Nephron progenitor cell (in vitro differentiated cells): ENCODE data around the gene OXLD1.

ENCODE experiments used
- DNase-seq: peaks from one replicate; pipeline ENCODE4 v3.0.0; 2021
- H3K27ac Mint-ChIP-seq: 2 replicates; pipeline ENCODE4 v1.8.0; 2021; ENCODE audit warnings: mild to moderate bottlenecking, moderate library complexity, mixed read lengths
- H3K27me3 Mint-ChIP-seq: 2 replicates; pipeline ENCODE4 v1.8.0; 2021; ENCODE audit warnings: mild to moderate bottlenecking, low read depth, mixed read lengths; ENCODE audit not compliant: poor library complexity
- H3K36me3 Mint-ChIP-seq: 2 replicates; pipeline ENCODE4 v1.8.0; 2021; ENCODE audit warnings: low read depth, mixed read lengths
- H3K4me1 Mint-ChIP-seq: 2 replicates; pipeline ENCODE4 v1.8.0; 2021; ENCODE audit warnings: mixed read lengths
- H3K4me3 Mint-ChIP-seq: 2 replicates; pipeline ENCODE4 v1.8.0; 2021; ENCODE audit warnings: mild to moderate bottlenecking, moderate library complexity, mixed read lengths
- H3K9me3 Mint-ChIP-seq: 2 replicates; pipeline ENCODE4 v1.8.0; 2021; ENCODE audit warnings: mild to moderate bottlenecking, moderate library complexity, mixed read lengths
- TF ChIP-seq, protein P1 (sequence below): fragments of 200-600 bp; sonication (generic); IDR thresholded peaks from 2 replicates; pipeline ENCODE4 v1.5.0; 2021; ENCODE audit warnings: antibody characterized with exemption

OXLD1 gene

DNA sequence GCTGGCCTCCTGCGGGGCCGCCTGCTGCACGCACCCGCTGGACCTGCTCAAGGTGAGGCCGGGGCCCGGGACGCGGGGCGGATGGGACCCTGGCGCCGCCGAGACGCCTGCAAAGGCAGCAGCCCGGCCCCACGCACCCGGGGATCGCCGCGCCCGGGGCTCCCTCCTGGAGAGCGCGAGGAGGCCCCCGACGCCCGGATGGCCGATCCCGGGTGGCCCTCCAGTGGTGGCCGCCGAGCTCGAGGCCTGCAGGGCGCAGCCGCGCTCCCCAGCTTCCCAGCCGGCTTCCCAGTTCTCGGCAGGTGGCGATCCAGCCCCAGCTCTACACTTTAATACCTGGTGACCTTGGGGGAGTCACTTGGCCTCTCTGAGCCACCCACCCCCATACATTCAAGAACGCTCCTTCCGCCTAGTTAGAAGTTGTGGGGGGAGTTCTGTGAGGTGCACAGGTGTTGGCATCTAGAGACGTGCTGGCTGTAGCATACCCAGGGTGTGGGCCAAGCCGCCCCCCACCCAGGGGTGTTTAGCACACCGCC is 46.1 kb upstream of the OXLD1 start:
- TF ChIP-seq, protein P1, sequence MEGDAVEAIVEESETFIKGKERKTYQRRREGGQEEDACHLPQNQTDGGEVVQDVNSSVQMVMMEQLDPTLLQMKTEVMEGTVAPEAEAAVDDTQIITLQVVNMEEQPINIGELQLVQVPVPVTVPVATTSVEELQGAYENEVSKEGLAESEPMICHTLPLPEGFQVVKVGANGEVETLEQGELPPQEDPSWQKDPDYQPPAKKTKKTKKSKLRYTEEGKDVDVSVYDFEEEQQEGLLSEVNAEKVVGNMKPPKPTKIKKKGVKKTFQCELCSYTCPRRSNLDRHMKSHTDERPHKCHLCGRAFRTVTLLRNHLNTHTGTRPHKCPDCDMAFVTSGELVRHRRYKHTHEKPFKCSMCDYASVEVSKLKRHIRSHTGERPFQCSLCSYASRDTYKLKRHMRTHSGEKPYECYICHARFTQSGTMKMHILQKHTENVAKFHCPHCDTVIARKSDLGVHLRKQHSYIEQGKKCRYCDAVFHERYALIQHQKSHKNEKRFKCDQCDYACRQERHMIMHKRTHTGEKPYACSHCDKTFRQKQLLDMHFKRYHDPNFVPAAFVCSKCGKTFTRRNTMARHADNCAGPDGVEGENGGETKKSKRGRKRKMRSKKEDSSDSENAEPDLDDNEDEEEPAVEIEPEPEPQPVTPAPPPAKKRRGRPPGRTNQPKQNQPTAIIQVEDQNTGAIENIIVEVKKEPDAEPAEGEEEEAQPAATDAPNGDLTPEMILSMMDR: no peak
- Mint-ChIP-seq H3K9me3 (no peaks in the 10 kb centered on the region), H3K4me3 (peak overlapping the region; percentile 88), H3K27ac (no peak overlapping the region), H3K36me3 (peaks cover 5% of the 10 kb centered on the region), H3K27me3 (peaks cover 26% of the 10 kb centered on the region), H3K4me1 (peaks cover 34% of the 10 kb centered on the region)
- DNase-seq: peak; percentile 55

DNA sequence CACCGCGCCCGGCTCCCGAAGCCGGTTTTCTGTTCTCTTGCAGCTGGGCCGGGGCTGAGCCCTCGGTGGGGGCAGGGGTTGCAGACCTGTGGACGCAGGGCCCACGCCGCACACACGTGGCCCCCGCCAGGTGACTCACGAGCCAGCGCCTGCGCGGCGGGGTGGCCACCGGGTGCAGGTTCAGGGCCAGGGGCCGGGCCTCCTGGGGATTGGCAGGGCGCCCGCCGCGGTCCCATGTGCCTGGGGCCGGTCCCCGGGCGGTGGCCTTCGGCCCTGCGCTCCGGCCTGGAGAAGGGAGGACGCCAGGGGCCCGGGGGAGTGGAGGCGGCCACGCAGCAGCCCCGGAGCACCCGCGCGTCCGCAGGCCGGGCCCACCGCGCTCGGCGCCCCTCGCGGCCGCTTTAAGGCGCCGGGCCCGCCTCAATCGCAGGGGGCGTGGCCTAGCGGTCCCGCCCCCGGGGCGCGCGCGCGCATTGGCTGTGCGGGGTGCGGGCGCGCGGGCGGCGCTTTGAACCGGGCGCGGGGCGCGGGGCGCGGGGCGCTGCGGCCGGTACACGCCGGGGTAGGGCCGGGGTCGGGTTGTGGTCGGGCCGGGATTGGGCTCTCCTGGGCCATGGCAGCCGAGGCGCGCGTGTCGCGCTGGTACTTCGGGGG is 45.5 kb upstream of the OXLD1 start, which contains the start of gene SLC25A10:
TSS of gene SLC25A10 (plus strand) at position 471 of the 654 bp plus-strand sequence. CDS start at position 614, 143 bp downstream.
- Mint-ChIP-seq H3K4me3 (peak within 1 kb of the TSS; percentile 88), H3K27me3 (peaks cover 26% of the 10 kb centered on the region), H3K9me3 (no peaks in the 10 kb centered on the region), H3K36me3 (peaks cover 5% of the 10 kb centered on the region), H3K27ac (peak within 1 kb of the TSS; percentile 16), H3K4me1 (peaks cover 34% of the 10 kb centered on the region)
- TF ChIP-seq, protein P1: no peak
- DNase-seq: peak; percentile 82

DNA sequence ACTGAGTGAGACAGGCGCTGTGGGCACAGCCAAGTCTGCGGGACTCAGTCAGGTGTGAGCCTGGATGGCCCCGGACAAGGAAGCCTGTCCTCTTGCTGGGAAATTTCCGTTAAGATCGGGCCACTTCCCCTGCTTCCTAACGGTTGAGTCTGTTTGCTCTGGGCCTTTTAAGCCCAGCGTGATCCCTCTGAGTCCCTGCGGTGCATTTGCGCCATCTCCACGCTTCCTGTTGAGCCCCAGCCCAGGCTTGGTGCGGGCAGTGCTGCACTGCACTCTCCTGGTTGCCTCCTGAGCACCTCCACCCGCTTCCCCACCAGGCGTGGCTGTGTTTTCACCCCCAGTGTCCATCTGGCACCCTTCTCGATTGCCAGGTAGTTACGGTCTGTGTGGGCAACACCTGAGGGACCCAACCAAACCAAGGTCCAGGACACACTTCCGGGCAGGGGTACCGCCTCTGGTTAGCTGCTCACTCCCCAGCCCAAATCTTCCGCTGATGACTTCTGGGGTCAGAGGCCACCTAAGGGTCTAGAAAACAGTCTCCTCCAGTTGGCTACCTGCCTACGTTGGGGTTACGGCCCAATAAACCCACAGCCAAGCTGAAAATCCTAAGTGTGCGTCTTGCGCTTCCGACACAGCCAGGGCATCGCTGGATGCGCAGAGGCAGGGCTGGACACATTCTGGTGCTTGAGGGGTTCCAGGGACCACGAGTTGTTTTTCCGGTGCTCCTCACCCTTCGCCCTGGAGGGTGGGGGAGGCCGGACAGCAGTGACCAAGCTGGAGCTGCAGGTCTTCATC is 44.3 kb upstream of the OXLD1 start:
- no peak overlapping the region for H3K27ac Mint-ChIP-seq

DNA sequence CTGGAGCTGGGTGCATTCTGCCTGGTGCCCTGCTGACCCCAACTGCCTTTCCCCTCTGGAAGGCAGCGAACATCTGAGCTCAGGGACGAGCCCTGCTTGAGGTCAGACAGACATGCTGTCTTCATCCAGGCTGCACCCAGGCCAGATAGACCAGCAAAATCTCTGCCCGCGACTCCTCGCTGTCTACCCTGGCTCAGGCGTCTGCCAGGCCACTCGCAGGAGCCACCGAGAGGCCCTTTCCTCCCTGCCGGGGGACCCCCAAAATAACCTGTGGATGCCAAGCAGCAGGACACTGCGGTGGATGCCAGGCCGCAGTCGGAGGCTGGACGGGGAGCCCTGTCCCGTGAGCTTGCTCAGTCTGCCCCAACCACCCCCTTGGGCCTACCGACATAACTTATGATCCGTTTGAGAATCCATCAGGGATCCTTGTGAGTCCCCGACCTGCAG is 42.4 kb upstream of the OXLD1 start:
- Mint-ChIP-seq H3K4me3 (no peak overlapping the region), H3K27me3 (peaks cover 26% of the 10 kb centered on the region), H3K4me1 (peaks cover 37% of the 10 kb centered on the region), H3K36me3 (peaks cover 27% of the 10 kb centered on the region), H3K27ac (no peak overlapping the region), H3K9me3 (no peaks in the 10 kb centered on the region)
- TF ChIP-seq, protein P1: no peak
- DNase-seq: no peak

More for the DNA sequence above, 44.3 kb upstream of the OXLD1 start:
- Mint-ChIP-seq H3K4me3 (peak overlapping the region; percentile 70), H3K27me3 (peaks cover 26% of the 10 kb centered on the region), H3K9me3 (no peaks in the 10 kb centered on the region), H3K36me3 (peaks cover 17% of the 10 kb centered on the region), H3K4me1 (peaks cover 34% of the 10 kb centered on the region)
- TF ChIP-seq, protein P1: no peak
- DNase-seq: no peak

DNA sequence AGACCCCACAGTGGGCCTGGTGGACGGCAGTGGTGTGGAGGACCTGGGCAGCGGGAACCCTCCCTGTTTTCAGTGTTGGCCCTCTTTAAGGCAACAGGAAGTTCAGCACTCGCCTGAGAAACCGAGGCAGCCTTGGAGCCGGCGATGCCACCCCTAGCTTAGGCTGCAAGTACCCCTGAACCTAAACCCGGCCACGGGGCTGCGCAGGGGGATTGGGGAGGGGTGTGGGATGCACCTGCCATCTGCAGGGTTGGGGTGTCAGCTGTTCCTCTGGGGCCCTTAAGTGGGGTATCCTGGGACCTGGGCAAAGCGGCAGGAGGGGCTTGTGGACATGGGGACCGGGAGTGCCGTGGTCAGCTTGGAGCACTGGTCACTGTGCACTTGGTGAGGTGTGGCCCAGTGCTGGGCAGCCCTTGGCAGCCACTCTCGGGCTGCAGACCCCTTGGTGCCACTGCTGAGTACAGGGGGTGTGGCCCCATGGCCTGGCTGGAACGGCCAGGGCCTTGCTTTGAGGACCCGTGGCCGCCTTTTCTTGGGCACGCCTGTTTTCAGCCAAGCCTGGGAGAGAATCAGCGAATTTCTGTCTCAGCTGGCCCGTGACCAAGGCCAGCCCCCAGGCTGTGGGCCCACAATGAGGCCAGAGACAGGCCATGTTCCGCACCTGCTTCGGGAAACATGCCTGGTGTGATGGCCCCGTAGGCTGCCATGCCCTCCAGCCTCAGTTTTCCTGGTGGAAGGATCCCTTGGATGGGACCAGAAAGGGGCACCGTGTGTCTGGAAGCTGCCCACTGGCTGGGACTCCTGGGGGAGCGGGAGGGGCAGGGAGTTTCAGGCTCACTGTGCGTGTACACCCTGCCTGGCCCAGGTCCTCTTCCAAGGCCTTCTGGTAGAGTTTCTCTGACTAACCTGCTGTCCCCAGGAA is 41.6 kb upstream of the OXLD1 start:
- Mint-ChIP-seq H3K4me3 (no peak overlapping the region), H3K27me3 (peaks cover 26% of the 10 kb centered on the region), H3K9me3 (no peaks in the 10 kb centered on the region), H3K4me1 (peaks cover 30% of the 10 kb centered on the region), H3K27ac (no peak overlapping the region), H3K36me3 (peaks cover 27% of the 10 kb centered on the region)
- TF ChIP-seq, protein P1: no peak
- DNase-seq: no peak
